GM18870 (cell line): ENCODE results near the gene NR2E3.

Experiments
- ATAC-seq: cut with Tn5 transposase; IDR thresholded peaks from one replicate; pipeline ENCODE4 v1.9.1; 2021; ENCODE audit warnings: moderate library complexity; ENCODE audit not compliant: unreplicated experiment

The NR2E3 gene

GRCh38 chr15:71810256-71811035 lies at the start of gene NR2E3:
Gene NR2E3 (plus strand): TSS chr15:71810554. CDS start chr15:71810744, 190 bp downstream.
- ATAC-seq = no peak

DNA sequence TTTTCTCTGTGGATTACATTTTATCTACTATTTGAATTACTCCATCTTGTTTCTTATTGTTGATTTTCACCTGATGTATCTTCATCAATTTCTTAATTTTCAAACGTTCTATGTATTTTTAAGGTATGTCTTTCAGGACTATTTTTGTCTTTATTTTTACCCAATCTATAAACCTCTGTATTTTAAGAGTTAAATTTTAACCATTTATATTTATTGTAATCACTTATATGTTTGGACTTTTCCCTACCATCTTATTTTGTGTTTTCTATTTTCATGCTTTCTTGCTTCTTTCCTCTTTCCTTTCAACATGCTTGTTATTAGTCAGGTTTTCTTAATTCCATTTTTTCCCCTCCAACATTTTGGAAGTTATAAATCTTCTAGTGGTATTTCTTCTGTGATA lies 49.5 kb upstream of the NR2E3 start:
- ATAC-seq = no peak

GRCh38 chr15:71761649-71762048 lies 48.7 kb upstream of the NR2E3 start:
- no peak for ATAC-seq

GRCh38 chr15:71768184-71768583 lies 42.2 kb upstream of the NR2E3 start:
- ATAC-seq = no peak

- ATAC-seq = no peak
These were observed 37.0 kb upstream of the NR2E3 start for GRCh38 chr15:71773206-71773859.

GRCh38 chr15:71775856-71776255 lies 34.5 kb upstream of the NR2E3 start:
- ATAC-seq = no peak

DNA sequence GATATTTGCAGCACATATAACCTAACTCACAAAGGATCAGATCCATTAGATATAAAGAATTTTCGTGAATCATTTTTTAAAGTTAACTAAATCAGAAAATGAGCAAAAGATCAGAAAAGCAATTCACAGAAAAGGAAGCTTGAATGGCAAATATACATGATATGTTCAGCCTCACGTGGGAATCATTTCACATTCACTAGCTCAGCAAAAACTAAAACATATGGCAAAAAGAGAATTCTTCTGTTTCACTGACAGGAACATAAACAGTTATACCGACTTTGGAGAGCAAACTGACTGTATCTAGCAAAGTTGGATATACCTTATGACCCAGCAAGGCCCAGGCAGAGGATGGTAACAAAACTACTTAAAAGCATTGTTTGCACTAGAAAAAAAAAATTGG lies 34.0 kb upstream of the NR2E3 start:
- ATAC-seq = no peak

GRCh38 chr15:71777216-71777943 lies 33.0 kb upstream of the NR2E3 start:
- ATAC-seq = no peak

DNA sequence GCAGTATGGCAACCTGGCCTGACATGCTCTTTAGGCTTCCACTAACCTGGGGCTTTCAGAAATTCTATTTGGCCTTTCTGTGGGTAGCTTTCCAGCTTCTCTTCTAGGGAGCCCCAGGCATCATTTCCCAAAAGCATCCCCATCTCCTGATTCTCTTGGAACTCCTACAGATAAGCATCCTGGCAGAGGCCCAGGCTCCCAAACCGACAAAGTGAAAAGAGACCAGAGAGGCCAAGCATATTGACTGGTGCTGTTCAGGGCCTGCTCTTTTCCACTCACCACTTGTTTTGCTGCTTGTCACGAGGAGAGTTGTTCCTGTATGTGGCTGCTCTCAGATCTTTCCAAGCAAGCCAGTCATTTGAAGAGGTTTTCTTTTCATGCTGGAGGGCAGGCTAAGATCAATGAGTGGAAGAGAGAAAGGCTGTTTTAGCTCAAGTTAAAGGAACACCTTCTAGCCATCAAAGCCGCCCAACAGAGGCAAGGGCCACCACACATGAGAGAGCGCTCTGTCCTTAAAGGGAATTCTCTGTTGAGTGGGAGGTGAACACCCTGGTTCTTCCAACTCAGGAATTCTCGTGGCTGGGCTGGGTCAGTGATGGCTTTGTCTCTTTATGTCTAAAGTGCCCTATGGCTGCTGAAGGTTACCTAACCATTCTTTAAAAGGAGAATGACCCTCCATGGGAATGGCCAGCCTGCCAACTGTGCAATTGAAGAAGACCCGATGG lies 31.1 kb upstream of the NR2E3 start:
- ATAC-seq = no peak

- no peak for ATAC-seq
These were observed 30.0 kb upstream of the NR2E3 start for GRCh38 chr15:71780115-71780976.

DNA sequence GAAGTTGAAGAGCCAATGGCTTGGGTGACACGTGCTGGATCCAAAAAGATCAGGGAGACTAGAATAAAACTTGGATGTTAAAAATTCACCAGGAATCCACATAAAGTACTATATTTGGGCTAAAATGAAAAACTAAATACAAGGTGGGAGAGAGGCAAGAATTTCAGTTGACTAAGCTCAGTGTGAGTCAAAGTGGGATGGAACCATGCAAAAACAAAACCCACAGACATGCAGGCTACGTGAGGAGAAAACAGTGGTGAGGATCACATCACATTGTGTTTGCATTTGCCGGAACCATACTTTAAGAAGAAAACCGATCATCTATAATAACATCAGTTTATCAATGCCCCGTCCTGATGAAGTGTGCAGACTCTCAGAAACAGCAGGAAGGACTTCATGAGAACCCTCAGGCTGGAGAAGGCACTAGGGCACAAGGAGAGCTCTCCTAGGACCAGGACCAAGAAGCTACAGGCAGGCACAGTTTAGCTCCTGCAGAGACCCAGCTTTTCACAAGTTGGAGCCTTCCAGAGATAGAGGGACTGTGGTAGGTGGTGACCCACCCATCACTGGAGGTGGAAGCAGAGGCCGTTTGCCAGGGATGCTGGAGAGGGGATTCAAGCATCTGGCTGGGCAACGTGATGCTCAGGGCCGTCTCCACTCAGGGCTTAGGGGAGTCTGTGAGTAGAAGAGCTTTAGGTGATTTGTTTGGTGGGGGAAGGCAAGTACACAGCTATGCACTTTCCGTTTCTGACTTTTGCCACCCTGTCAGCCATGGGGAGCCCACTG lies 29.0 kb upstream of the NR2E3 start:
- no peak for ATAC-seq

DNA sequence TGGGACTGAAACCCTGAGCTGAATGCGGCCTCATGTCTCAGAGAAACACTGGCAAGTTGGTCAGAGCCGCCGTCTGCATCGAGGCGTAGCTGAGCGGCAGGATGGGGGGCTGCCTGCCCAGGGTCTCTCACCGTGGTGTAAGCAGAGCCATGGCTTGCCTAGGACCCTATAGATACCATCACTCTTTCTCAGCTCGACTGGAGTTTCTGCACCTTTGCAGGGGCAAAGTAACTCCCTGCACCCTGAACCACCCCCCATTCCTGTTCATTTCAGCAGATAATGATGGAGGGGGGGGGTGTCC lies 28.4 kb upstream of the NR2E3 start:
- ATAC-seq = no peak

DNA sequence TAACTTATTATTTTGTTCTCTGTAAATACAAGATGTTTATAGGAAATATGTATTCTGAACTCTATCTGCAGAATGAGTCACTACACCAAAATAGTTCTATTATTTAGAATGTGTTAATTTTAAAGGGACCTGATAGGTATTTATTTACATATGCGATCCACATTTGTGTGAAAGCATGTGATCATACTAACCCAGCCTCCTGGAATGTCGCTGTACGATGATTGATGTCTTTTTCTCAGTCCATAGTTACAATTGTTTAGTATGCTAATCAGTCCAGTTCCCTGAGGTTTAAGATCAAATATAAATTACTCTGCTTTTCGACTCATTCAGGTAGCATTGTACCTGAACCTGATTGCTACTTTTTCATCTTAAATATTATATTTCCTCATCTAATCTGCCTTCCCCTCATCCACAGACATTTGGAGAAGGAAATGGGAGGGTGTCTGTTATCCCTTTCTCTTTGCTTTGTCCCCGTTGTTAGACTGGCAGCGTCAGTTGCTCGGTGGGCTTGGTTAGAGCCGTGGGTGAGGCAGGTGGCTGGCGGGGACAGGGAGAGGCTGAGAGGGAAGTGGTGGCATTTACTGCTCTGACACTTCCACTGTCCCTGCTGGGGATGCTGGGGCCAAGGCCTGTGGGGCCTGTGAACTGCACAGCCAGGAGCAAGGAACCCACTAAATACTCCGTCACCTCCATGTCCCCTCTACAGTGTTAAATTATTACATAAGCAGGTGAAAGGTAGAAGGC lies 27.8 kb upstream of the NR2E3 start:
- ATAC-seq = no peak

DNA sequence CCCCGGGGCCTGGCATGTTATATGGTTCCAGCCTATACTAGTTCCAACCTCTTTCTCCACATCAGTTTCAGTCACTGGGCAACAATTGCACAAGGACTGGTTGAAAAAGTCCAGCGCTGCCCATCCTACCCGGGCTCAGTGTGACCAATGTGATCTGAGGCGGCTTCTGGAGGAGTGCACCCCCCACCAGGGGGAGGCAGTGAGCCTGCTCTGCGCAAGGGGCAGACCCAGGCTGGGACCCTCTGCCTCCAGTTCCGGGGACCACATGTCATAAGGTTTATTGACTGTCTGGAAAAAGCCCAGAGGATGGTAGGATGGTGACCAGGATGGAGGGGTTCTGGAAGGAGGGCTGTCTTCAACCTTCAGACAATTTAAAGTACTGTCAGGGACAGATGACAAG lies 25.6 kb upstream of the NR2E3 start:
- ATAC-seq = no peak

GRCh38 chr15:71785996-71786395 lies 24.4 kb upstream of the NR2E3 start:
- no peak for ATAC-seq

GRCh38 chr15:71786673-71787072 lies 23.7 kb upstream of the NR2E3 start:
- ATAC-seq = no peak

GRCh38 chr15:71788646-71789579 lies 21.4 kb upstream of the NR2E3 start:
- no peak for ATAC-seq

- no peak for ATAC-seq
These were observed 20.7 kb upstream of the NR2E3 start for GRCh38 chr15:71789616-71790015.
